PC-9 (cell line): ENCODE results near the gene WRAP53. TPM values are rescaled to one million over a fixed set of nuclear protein-coding genes. Genes with fewer than 3 reads are reported as not detected.

Experiments
- BruUV-seq: library from RNA; stranded (reverse); fragments of 400-500 nt; replicated peaks from 2 replicates; lab custom pipeline; 2021; lab: Mats Ljungman, UMichigan
- CTCF ChIA-PET: fragments of 300-600 bp; sonication (Branson Sonifier 250); formaldehyde crosslinking; loops from one replicate; lab custom pipeline; 2022; ENCODE audit warnings: antibody characterized with exemption; lab: Charles Lee
- POLR2A ChIA-PET: fragments of 300-600 bp; sonication (Branson Sonifier 250); formaldehyde crosslinking; loops from one replicate; lab custom pipeline; 2022; ENCODE audit warnings: antibody characterized with exemption; ENCODE audit not compliant: unreplicated experiment; lab: Charles Lee
- DNase-seq, 2 experiments: peaks; one replicate each; pipeline versions ENCODE4 v3.0.0 to v3.0.0-alpha.2; 2015 to 2022; ENCODE audit warnings: mixed read lengths in 1 of 2
- H2AFZ ChIP-seq: fragments of 200-600 bp; sonication (generic); 2 replicates; pipeline ENCODE4 v1.8.1; 2017; ENCODE audit warnings: antibody characterized with exemption
- H3F3A ChIP-seq: fragments of 200-600 bp; sonication (generic); 2 replicates; pipeline ENCODE4 v1.8.1; 2017; ENCODE audit warnings: antibody characterized with exemption, mild to moderate bottlenecking, low read depth; ENCODE audit not compliant: insufficient read depth
- H3K27ac ChIP-seq: fragments of 200-600 bp; sonication (generic); 2 replicates; pipeline ENCODE4 v1.6.1; 2016; ENCODE audit warnings: mixed run types
- H3K27me3 ChIP-seq: fragments of 200-600 bp; sonication (generic); 2 replicates; pipeline ENCODE4 v1.6.1; 2016; ENCODE audit warnings: low read depth, mixed run types; ENCODE audit not compliant: insufficient read depth
- H3K36me3 ChIP-seq: fragments of 200-600 bp; sonication (generic); 2 replicates; pipeline ENCODE4 v1.6.1; 2016; ENCODE audit warnings: low read depth, mixed run types
- H3K4me1 ChIP-seq: fragments of 200-600 bp; sonication (generic); replicated peaks from 2 replicates; pipeline ENCODE4 v1.6.1; 2016; ENCODE audit warnings: mixed run types; ENCODE audit not compliant: insufficient read depth
- H3K4me2 ChIP-seq: fragments of 200-600 bp; sonication (generic); 2 replicates; pipeline ENCODE4 v1.6.1; 2017; ENCODE audit warnings: mixed run types
- H3K4me3 ChIP-seq: fragments of 200-600 bp; sonication (generic); 2 replicates; pipeline ENCODE4 v1.6.1; 2016; ENCODE audit warnings: mixed run types
- H3K79me2 ChIP-seq: fragments of 200-600 bp; sonication (generic); 2 replicates; pipeline ENCODE4 v1.6.1; 2017; ENCODE audit warnings: low read depth, mixed run types
- H3K9me2 ChIP-seq: fragments of 200-600 bp; sonication (generic); 2 replicates; pipeline ENCODE4 v1.8.1; 2017; ENCODE audit warnings: mild to moderate bottlenecking; ENCODE audit not compliant: insufficient read depth
- H3K9me3 ChIP-seq: fragments of 200-600 bp; sonication (generic); 2 replicates; pipeline ENCODE4 v1.8.1; 2016; ENCODE audit warnings: low read depth; ENCODE audit not compliant: insufficient read depth
- H4K20me1 ChIP-seq: fragments of 200-600 bp; sonication (generic); 2 replicates; pipeline ENCODE4 v1.8.1; 2017; ENCODE audit not compliant: insufficient read depth
- EZH2 ChIP-seq: fragments of 200-600 bp; sonication (generic); IDR thresholded peaks from 2 replicates; pipeline ENCODE4 v1.8.0; 2017; ENCODE audit warnings: antibody characterized with exemption, low read depth
- intact Hi-C: fragments of 100-400 bp; cut with micrococcal nuclease; formaldehyde crosslinking; loops from one replicate; pipeline ENCODE4 v1.10.0; 2022; ENCODE audit not compliant: unreplicated experiment
- total RNA-seq: library from RNA; stranded (reverse); gene quantifications from 2 replicates; pipeline ENCODE4 v1.2.3, GENCODE V29; 2021
- TF ChIP-seq, protein P1 (sequence below): fragments of 200-600 bp; sonication (generic); conservative IDR thresholded peaks from 2 replicates; pipeline ENCODE4 v1.6.1; 2017; ENCODE audit warnings: mixed run types, antibody characterized with exemption, mild to moderate bottlenecking, moderate library complexity

The WRAP53 gene
- total RNA-seq, 1 experiment from 2014 or later, result 31.9 TPM

DNA sequence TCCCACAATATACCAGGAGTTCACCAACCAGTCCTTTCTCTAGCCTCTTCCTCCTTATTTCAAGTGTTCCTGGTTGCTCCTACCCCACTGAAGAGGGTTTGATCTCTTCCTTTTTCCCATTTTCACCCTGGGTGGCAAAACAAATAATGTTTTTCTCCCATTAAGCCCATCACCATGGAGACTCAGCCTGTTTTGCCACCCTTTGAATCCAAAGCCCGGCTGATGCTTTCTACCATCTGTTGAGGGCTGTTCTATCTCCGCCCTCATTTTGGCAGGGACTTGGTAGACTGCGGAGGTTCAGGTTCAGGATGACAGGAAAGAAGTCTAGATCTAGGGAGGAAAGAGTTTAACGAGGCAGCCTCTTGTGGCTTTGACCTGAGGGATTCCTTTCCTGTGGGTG lies 31.8 kb downstream of the WRAP53 start:
- Histone ChIP-seq H4K20me1 (no peaks in the 10 kb centered on the region), H3K27ac (no peak overlapping the region), H3K27me3 (no peaks in the 10 kb centered on the region), H2AFZ (no peak overlapping the region), H3K9me2 (no peaks in the 10 kb centered on the region), H3K79me2 (no peaks in the 10 kb centered on the region), H3K36me3 (no peaks in the 10 kb centered on the region), H3K4me2 (no peak overlapping the region), H3K4me1 (peaks cover 7% of the 10 kb centered on the region), H3K4me3 (no peak overlapping the region), H3K9me3 (no peaks in the 10 kb centered on the region), H3F3A (peaks cover 2% of the 10 kb centered on the region; the same call in 1 of the 2 replicates)
- intact Hi-C loops, result no loop called here
- DNase-seq, result no peak
- ChIA-PET CTCF (no interaction called here), POLR2A (no interaction called here)
- no TSS peak for BruUV-seq
- no peak for TF ChIP-seq EZH2
- TF ChIP-seq, protein P1, sequence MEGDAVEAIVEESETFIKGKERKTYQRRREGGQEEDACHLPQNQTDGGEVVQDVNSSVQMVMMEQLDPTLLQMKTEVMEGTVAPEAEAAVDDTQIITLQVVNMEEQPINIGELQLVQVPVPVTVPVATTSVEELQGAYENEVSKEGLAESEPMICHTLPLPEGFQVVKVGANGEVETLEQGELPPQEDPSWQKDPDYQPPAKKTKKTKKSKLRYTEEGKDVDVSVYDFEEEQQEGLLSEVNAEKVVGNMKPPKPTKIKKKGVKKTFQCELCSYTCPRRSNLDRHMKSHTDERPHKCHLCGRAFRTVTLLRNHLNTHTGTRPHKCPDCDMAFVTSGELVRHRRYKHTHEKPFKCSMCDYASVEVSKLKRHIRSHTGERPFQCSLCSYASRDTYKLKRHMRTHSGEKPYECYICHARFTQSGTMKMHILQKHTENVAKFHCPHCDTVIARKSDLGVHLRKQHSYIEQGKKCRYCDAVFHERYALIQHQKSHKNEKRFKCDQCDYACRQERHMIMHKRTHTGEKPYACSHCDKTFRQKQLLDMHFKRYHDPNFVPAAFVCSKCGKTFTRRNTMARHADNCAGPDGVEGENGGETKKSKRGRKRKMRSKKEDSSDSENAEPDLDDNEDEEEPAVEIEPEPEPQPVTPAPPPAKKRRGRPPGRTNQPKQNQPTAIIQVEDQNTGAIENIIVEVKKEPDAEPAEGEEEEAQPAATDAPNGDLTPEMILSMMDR, result no peak

DNA sequence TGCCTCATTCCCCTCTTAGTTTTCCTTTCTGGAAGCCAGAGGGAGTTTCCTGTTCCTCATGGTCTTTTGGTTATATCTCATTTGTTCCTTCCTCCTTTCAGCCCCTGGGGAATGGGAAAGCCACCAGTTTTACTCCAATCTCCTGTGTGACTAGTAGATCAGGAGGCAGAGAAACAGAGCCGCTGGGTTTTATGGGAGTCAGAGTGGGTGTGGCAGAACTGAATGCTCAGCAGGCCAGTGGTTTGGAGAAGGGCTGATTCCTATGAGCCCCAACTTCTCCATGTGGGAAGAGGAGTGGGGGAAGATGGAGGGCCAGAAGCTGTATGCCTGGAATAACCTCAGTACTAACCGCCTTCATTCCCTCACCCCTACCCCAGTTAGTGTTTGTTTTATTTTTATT lies 33.3 kb downstream of the WRAP53 start:
- Histone ChIP-seq H3K36me3 (no peaks in the 10 kb centered on the region), H3K27me3 (no peaks in the 10 kb centered on the region), H3K4me1 (peaks cover under 1% of the 10 kb centered on the region; the same call in 1 of the 2 replicates), H3K9me2 (no peaks in the 10 kb centered on the region), H3K9me3 (no peaks in the 10 kb centered on the region), H3F3A (peaks cover 2% of the 10 kb centered on the region; the same call in 1 of the 2 replicates), H2AFZ (no peak overlapping the region), H4K20me1 (no peaks in the 10 kb centered on the region), H3K79me2 (no peaks in the 10 kb centered on the region), H3K27ac (no peak overlapping the region), H3K4me3 (no peak overlapping the region), H3K4me2 (no peak overlapping the region)
- intact Hi-C loops, result no loop called here
- no TSS peak for BruUV-seq
- DNase-seq, result no peak
- no peak for TF ChIP-seq EZH2
- TF ChIP-seq, protein P1, result no peak
- ChIA-PET CTCF (interaction anchor here (0.7 kb wide), 1 partner anchor 78 kb away, joined by 7 read pairs; no protein-coding TSS in a partner anchor), POLR2A (no interaction called here)

DNA sequence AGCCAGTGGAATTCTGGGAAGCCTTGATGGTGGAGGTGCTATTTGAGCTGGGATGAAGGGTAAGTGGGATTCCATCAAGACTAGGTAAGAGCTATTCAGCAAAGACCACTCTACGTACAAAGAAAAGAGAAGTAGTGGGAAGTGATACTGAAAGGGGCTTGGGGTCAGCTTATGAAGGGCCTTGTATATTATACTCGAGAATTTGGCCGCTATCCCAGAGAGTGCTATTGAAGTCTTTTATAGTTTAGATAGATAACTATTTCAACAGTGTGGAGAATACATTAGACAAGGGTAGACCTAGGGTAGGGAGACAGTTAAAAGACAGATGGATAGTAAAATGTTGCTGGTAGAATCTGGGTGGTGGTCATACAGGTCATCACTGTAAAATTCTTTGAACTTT lies 39.6 kb downstream of the WRAP53 start:
- TF ChIP-seq, protein P1, result no peak
- TF ChIP-seq EZH2, result no peak
- no peaks in the 10 kb centered on the region for H4K20me1 ChIP-seq
- no peaks in the 10 kb centered on the region for H3F3A ChIP-seq
- no peak for DNase-seq
- H3K9me2 ChIP-seq, result no peaks in the 10 kb centered on the region
- no peaks in the 10 kb centered on the region for H3K79me2 ChIP-seq
- intact Hi-C loops, result no loop called here
- no peaks in the 10 kb centered on the region for H3K36me3 ChIP-seq
- H3K27me3 ChIP-seq, result no peaks in the 10 kb centered on the region
- no peak overlapping the region for H3K4me2 ChIP-seq
- POLR2A ChIA-PET, result no interaction called here
- no peaks in the 10 kb centered on the region for H3K9me3 ChIP-seq
- CTCF ChIA-PET, result no interaction called here
- H3K4me3 ChIP-seq, result no peak overlapping the region
- no peak overlapping the region for H3K27ac ChIP-seq
- H2AFZ ChIP-seq, result no peak overlapping the region
- no TSS peak for BruUV-seq
- no peaks in the 10 kb centered on the region for H3K4me1 ChIP-seq
